SK-N-SH (cell line): ENCODE measurements around the gene PET100. TPM values are rescaled to one million over a fixed set of nuclear protein-coding genes. Genes with fewer than 3 reads are reported as not detected.

ENCODE experiments used
- CTCF ChIA-PET: fragments of 300-600, 350-600 bp; formaldehyde crosslinking; extraction: SDS; loops from one replicate; lab custom pipeline; 2021; lab: Yijun Ruan, JAX
- POLR2A ChIA-PET: fragments of 350-600 bp; sonication (Branson Sonifier 250); formaldehyde crosslinking; extraction: SDS; loops from one replicate; lab custom pipeline; 2020; ENCODE audit warnings: antibody characterized with exemption, inconsistent platforms; lab: Yijun Ruan, JAX
- DNase-seq: peaks from one replicate; pipeline ENCODE4 v3.0.0; 2012
- H2AFZ ChIP-seq: fragments of 200-600 bp; sonication (generic); 2 replicates; pipeline ENCODE4 v1.8.1; 2016; ENCODE audit warnings: antibody characterized with exemption, mild to moderate bottlenecking, low read depth
- H3F3A ChIP-seq: fragments of 200-600 bp; sonication (generic); replicated peaks from 2 replicates; pipeline ENCODE3; 2016; ENCODE audit warnings: antibody characterized with exemption, mild to moderate bottlenecking; ENCODE audit not compliant: insufficient read depth
- H3K27ac ChIP-seq, 2 experiments: fragments of 200-500 bp in 1 of 2; fragments of 200-600 bp in 1 of 2; sonication (Bioruptor generic) in 1 of 2; sonication (generic), shearing (Covaris generic) in 1 of 2; 2 replicates each; pipeline versions ENCODE4 v1.5.1 to v1.6.1; 2014 to 2016; ENCODE audit warnings: low read depth in 2 of 2, inconsistent platforms in 1 of 2, low read length in 1 of 2, mild to moderate bottlenecking in 1 of 2, mixed read lengths in 1 of 2
- H3K27me3 ChIP-seq: fragments of 200-600 bp; sonication (generic), shearing (Covaris generic); 2 replicates; pipeline ENCODE4 v1.6.1; 2016; ENCODE audit warnings: mixed run types; ENCODE audit not compliant: insufficient read depth
- H3K36me3 ChIP-seq, 2 experiments: fragments of 200-500 bp in 1 of 2; fragments of 200-600 bp in 1 of 2; sonication (Bioruptor generic) in 1 of 2; sonication (generic) in 1 of 2; replicated peaks in 1 of 2; 2 replicates each; pipeline versions ENCODE3 to v1.5.1; 2014 to 2016; ENCODE audit warnings: low read length in 1 of 2, mild to moderate bottlenecking in 1 of 2; ENCODE audit not compliant: insufficient read depth in 2 of 2, control insufficient read depth in 1 of 2
- H3K4me1 ChIP-seq, 2 experiments: fragments of 200-500 bp in 1 of 2; fragments of 200-600 bp in 1 of 2; sonication (Bioruptor generic) in 1 of 2; sonication (generic), shearing (Covaris generic) in 1 of 2; 2 replicates each; pipeline versions ENCODE4 v1.5.1 to v1.6.1; 2014 to 2016; ENCODE audit warnings: low read depth in 1 of 2, low read length in 1 of 2, mixed run types in 1 of 2; ENCODE audit not compliant: insufficient read depth in 2 of 2, control insufficient read depth in 1 of 2
- H3K4me2 ChIP-seq: fragments of 200-600 bp; sonication (generic), shearing (Covaris generic); 2 replicates; pipeline ENCODE4 v1.6.1; 2017; ENCODE audit warnings: mixed run types
- H3K4me3 ChIP-seq, 2 experiments: fragments of 200-500 bp in 1 of 2; fragments of 200-600 bp in 1 of 2; sonication (Bioruptor generic) in 1 of 2; sonication (generic), shearing (Covaris generic) in 1 of 2; 2 replicates each; pipeline versions ENCODE4 v1.5.1 to v1.8.1; 2014 to 2016; ENCODE audit warnings: low read depth in 2 of 2, inconsistent platforms in 1 of 2, low read length in 1 of 2, mild to moderate bottlenecking in 1 of 2, mixed read lengths in 1 of 2, moderate library complexity in 1 of 2
- H3K79me2 ChIP-seq: fragments of 200-600 bp; sonication (generic); 2 replicates; pipeline ENCODE4 v1.8.1; 2017; ENCODE audit warnings: mild to moderate bottlenecking; ENCODE audit not compliant: insufficient read depth
- H3K9ac ChIP-seq: fragments of 200-600 bp; sonication (generic); 2 replicates; pipeline ENCODE4 v1.6.1; 2017; ENCODE audit warnings: mixed run types
- H3K9me2 ChIP-seq: fragments of 200-600 bp; sonication (generic); 2 replicates; pipeline ENCODE4 v1.6.1; 2017; ENCODE audit warnings: mixed run types
- H3K9me3 ChIP-seq: fragments of 200-600 bp; sonication (generic); 2 replicates; pipeline ENCODE4 v1.6.1; 2017; ENCODE audit warnings: mixed run types, mild to moderate bottlenecking, moderate library complexity
- H4K20me1 ChIP-seq: fragments of 200-600 bp; sonication (generic); 2 replicates; pipeline ENCODE4 v1.6.1; 2017; ENCODE audit warnings: mild to moderate bottlenecking, mixed run types; ENCODE audit not compliant: insufficient read depth
- CTCF ChIP-seq: fragments of 200-600 bp; sonication (generic); IDR thresholded peaks from 2 replicates; pipeline ENCODE4 v1.6.1; 2017; ENCODE audit warnings: antibody characterized with exemption, mild to moderate bottlenecking, moderate library complexity
- ELF1 ChIP-seq: IDR thresholded peaks from 2 replicates; pipeline ENCODE4 v1.4.0; 2012
- FOXM1 ChIP-seq: IDR thresholded peaks from 2 replicates; pipeline ENCODE4 v1.4.0; 2012; ENCODE audit warnings: low read depth, mild to moderate bottlenecking
- GABPA ChIP-seq: IDR thresholded peaks from 2 replicates; pipeline ENCODE4 v1.4.0; 2012; ENCODE audit warnings: low read depth, mild to moderate bottlenecking
- GATA2 ChIP-seq: sonication (generic); formaldehyde crosslinking; IDR thresholded peaks from 2 replicates; pipeline ENCODE4 v1.5.0; 2020; ENCODE audit warnings: mild to moderate bottlenecking, missing genetic modification reagents
- IRF3 ChIP-seq: fragments of 150-350 bp; IDR thresholded peaks from 2 replicates; pipeline ENCODE4 v1.6.1; 2016; ENCODE audit warnings: mild to moderate bottlenecking, low read depth, low read length
- JUND ChIP-seq: IDR thresholded peaks from 2 replicates; pipeline ENCODE4 v1.4.0; 2012
- NFIC ChIP-seq: IDR thresholded peaks from 2 replicates; pipeline ENCODE4 v1.4.0; 2012; ENCODE audit warnings: borderline replicate concordance
- NRF1 ChIP-seq: IDR thresholded peaks from 2 replicates; pipeline ENCODE4 v1.6.1; 2012; ENCODE audit warnings: low read depth, mild to moderate bottlenecking, low read length
- PBX3 ChIP-seq: IDR thresholded peaks from 2 replicates; pipeline ENCODE4; 2012
- RCOR1 ChIP-seq: fragments of 150-350 bp; IDR thresholded peaks from 2 replicates; pipeline ENCODE4 v1.6.1; 2017; ENCODE audit warnings: antibody characterized with exemption, low read length
- REST ChIP-seq: IDR thresholded peaks from 2 replicates; pipeline ENCODE4 v1.6.1; 2012; ENCODE audit warnings: mild to moderate bottlenecking, low read depth, low read length, moderate library complexity
- RFX5 ChIP-seq: IDR thresholded peaks from 2 replicates; pipeline ENCODE4 v1.6.1; 2012; ENCODE audit warnings: mild to moderate bottlenecking, improper control_type of control experiment, low read length
- SIN3A ChIP-seq: IDR thresholded peaks from 2 replicates; pipeline ENCODE4 v1.6.1; 2012; ENCODE audit warnings: low read depth, mild to moderate bottlenecking, low read length, moderate library complexity, borderline replicate concordance
- TAF1 ChIP-seq: IDR thresholded peaks from 2 replicates; pipeline ENCODE4 v1.6.1; 2012; ENCODE audit warnings: low read depth, mild to moderate bottlenecking, low read length, moderate library complexity, borderline replicate concordance
- TEAD4 ChIP-seq: IDR thresholded peaks from 2 replicates; pipeline ENCODE4 v1.4.0; 2012; ENCODE audit warnings: mild to moderate bottlenecking, borderline replicate concordance; ENCODE audit not compliant: insufficient read depth
- WGBS: methylation state at CpG from one replicate; pipeline ENCODE4 v1.1.6; 2017; ENCODE audit warnings: low lambda C conversion rate; 5-methylcytosine and 5-hydroxymethylcytosine counted together
- polyA plus RNA-seq, 3 experiments: library from polyadenylated mRNA; depleted of rRNA; stranded (reverse); fragments of >200 nt; gene quantifications; 2 replicates each; pipeline ENCODE4 v1.2.3, GENCODE V29; 2012
- TF ChIP-seq, protein P1 (sequence below): IDR thresholded peaks from 2 replicates; pipeline ENCODE4 v1.4.0; 2012; ENCODE audit warnings: low read depth, borderline replicate concordance

The PET100 gene
- polyA plus RNA-seq, 1 of the 3 experiments (the other 2 are of a cell fraction): 48.1 TPM

GRCh38 chr19:7625763-7626372 is 3.7 kb upstream of the PET100 start:
- CTCF ChIA-PET: interaction anchor here (2.0 to 2.2 kb wide), 2 partner anchors 26 to 55 kb away, joined by 6 read pairs; partner anchors contain the start of gene TRAPPC5
- no peaks in the 10 kb centered on the region for H3F3A ChIP-seq
- 93% methylated on average over 15 of the region's 34 CpGs for WGBS
- H3K4me2 ChIP-seq: no peak overlapping the region
- H3K9ac ChIP-seq: no peak overlapping the region
- no peaks in the 10 kb centered on the region for H3K9me2 ChIP-seq
- H3K36me3 ChIP-seq: peaks cover 3 to 48% of the 10 kb centered on the region in 2 experiments
- DNase-seq: no peak
- no peak overlapping the region for H2AFZ ChIP-seq
- H3K27me3 ChIP-seq: no peaks in the 10 kb centered on the region
- H3K9me3 ChIP-seq: no peaks in the 10 kb centered on the region
- no peak for TF ChIP-seq FOXM1
- TF ChIP-seq JUND: no peak
- TF ChIP-seq RFX5: no peak
- TF ChIP-seq GABPA: no peak
- H4K20me1 ChIP-seq: 0 out of 2 replicates have a peak, but pooled peaks cover 5% of the 10 kb centered on the region
- peaks cover 8 to 20% of the 10 kb centered on the region in 2 experiments; a peak in 2 of 4 replicates for H3K4me1 ChIP-seq
- peaks cover 46% of the 10 kb centered on the region for H3K79me2 ChIP-seq
- H3K27ac ChIP-seq: no peak overlapping the region
- POLR2A ChIA-PET: no interaction called here
- no peak overlapping the region for H3K4me3 ChIP-seq

DNA sequence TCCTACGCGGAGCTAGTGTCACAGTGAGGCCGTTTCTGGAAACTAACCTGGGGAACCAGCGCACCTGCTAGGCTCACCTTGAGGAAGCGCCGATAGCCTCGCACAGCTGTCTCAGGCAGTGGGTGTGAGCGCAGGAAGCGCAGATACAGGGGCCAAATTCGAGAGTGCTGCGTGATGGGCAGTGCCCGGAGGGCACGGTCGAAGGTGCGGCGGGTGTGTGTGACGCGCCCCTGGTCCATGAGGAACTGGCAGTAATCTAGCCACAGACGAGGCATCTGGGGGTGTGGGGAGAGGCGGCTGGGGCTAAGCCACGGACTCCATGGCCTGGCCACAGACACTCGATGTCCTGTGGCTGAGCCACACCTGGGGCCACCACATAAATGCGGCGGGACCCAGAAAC is 2.4 kb upstream of the PET100 start:
- no peak overlapping the region for H2AFZ ChIP-seq
- H3K79me2 ChIP-seq: peaks cover 49% of the 10 kb centered on the region
- peaks cover 0 to 37% of the 10 kb centered on the region in 2 experiments for H3K36me3 ChIP-seq
- peaks cover 8 to 20% of the 10 kb centered on the region in 2 experiments; a peak in 2 of 4 replicates for H3K4me1 ChIP-seq
- 0 out of 2 replicates have a peak, but pooled peaks cover 5% of the 10 kb centered on the region for H4K20me1 ChIP-seq
- H3K9ac ChIP-seq: no peak overlapping the region
- 91% methylated on average over 19 of the region's 24 CpGs for WGBS
- no peak overlapping the region for H3K27ac ChIP-seq
- no peak overlapping the region for H3K4me3 ChIP-seq
- DNase-seq: no peak
- no peaks in the 10 kb centered on the region for H3F3A ChIP-seq
- no peak overlapping the region for H3K4me2 ChIP-seq
- CTCF ChIA-PET: interaction anchor here (1.2 to 2.0 kb wide), 3 partner anchors 25 to 59 kb away, joined by 4 to 9 read pairs (median 6); partner anchors contain the start of gene TRAPPC5
- no peaks in the 10 kb centered on the region for H3K9me3 ChIP-seq
- no peaks in the 10 kb centered on the region for H3K27me3 ChIP-seq
- H3K9me2 ChIP-seq: no peaks in the 10 kb centered on the region
- POLR2A ChIA-PET: interaction anchor here (1.1 kb wide), 1 partner anchor 8 kb away, joined by 4 read pairs; no protein-coding TSS in a partner anchor
- no peak for TF ChIP-seq RCOR1
- TF ChIP-seq NRF1: no peak
- TF ChIP-seq, protein P1, sequence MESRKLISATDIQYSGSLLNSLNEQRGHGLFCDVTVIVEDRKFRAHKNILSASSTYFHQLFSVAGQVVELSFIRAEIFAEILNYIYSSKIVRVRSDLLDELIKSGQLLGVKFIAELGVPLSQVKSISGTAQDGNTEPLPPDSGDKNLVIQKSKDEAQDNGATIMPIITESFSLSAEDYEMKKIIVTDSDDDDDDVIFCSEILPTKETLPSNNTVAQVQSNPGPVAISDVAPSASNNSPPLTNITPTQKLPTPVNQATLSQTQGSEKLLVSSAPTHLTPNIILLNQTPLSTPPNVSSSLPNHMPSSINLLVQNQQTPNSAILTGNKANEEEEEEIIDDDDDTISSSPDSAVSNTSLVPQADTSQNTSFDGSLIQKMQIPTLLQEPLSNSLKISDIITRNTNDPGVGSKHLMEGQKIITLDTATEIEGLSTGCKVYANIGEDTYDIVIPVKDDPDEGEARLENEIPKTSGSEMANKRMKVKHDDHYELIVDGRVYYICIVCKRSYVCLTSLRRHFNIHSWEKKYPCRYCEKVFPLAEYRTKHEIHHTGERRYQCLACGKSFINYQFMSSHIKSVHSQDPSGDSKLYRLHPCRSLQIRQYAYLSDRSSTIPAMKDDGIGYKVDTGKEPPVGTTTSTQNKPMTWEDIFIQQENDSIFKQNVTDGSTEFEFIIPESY: no peak
- no peak for TF ChIP-seq SIN3A
- no peak for TF ChIP-seq TAF1
- TF ChIP-seq CTCF: no peak
- no peak for TF ChIP-seq GATA2
- no peak for TF ChIP-seq TEAD4
- no peak for TF ChIP-seq GABPA
- no peak for TF ChIP-seq ELF1
- no peak for TF ChIP-seq REST
- TF ChIP-seq PBX3: no peak
- no peak for TF ChIP-seq IRF3
- no peak for TF ChIP-seq FOXM1
- no peak for TF ChIP-seq NFIC
